Uterus (tissue), 2 donors: ENCODE results near the gene TUBGCP5.

ENCODE experiments used
- POLR2A ChIP-seq, 2 donors: fragments of 450-650 bp; IDR thresholded peaks; one replicate each; pipeline ENCODE4 v1.6.1; 2016; ENCODE audit warnings: antibody characterized with exemption in 2 of 2, mild to moderate bottlenecking in 1 of 2, moderate library complexity in 1 of 2
- TF ChIP-seq, protein P1 (sequence below), 4 experiments: fragments of 200-600 bp in 2 of 4; fragments of 450-650 bp in 2 of 4; sonication (generic) in 2 of 4; IDR thresholded peaks; one replicate each; pipeline ENCODE4 v1.5.1; 2016 to 2019; ENCODE audit warnings: antibody characterized with exemption in 4 of 4, mild to moderate bottlenecking in 2 of 4, moderate library complexity in 1 of 4

DNA sequence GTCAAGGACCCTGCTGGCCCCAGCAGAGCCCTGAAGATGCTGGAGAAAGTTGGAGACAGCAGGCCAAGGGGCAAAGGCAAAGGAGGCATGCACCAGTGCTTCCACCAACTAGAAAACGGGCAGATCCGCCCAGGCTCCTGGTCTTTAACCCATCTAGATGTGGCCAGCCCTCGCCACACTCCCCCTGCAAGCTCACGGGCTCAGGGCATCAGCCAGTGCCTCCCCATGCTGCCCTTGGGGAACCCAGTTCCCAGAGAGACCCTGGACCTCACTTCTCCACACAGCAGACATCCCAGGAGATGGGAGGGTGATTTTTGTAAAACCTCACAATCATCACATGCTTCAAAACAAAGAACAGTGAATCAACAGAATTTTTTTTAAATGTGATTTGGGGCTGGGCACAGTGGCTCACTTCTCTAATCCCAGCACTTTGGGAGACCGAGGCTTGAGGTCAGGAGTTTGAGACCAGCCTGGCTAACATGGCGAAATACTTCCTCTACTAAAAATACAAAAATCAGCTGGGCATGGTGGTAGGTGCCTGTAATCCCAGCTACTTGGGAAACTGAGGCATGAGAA is 83.7 kb downstream of the TUBGCP5 start:
- TF ChIP-seq, protein P1, sequence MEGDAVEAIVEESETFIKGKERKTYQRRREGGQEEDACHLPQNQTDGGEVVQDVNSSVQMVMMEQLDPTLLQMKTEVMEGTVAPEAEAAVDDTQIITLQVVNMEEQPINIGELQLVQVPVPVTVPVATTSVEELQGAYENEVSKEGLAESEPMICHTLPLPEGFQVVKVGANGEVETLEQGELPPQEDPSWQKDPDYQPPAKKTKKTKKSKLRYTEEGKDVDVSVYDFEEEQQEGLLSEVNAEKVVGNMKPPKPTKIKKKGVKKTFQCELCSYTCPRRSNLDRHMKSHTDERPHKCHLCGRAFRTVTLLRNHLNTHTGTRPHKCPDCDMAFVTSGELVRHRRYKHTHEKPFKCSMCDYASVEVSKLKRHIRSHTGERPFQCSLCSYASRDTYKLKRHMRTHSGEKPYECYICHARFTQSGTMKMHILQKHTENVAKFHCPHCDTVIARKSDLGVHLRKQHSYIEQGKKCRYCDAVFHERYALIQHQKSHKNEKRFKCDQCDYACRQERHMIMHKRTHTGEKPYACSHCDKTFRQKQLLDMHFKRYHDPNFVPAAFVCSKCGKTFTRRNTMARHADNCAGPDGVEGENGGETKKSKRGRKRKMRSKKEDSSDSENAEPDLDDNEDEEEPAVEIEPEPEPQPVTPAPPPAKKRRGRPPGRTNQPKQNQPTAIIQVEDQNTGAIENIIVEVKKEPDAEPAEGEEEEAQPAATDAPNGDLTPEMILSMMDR (IDR thresholded peaks at IDR 0.05), result no peak
- TF ChIP-seq POLR2A (IDR thresholded peaks at IDR 0.05), result no peak
